Tibial artery (tissue), 4 donors: ENCODE results near the gene EMC9.
A peak's percentile ranks its signal among the peaks of the same experiment; 100 is the strongest.

ENCODE experiments used
- DNase-seq, 2 donors: peaks; one replicate each; pipeline ENCODE4 v3.0.0-alpha.2; 2019
- H3K27ac ChIP-seq, 2 donors: fragments of 200-600 bp; sonication (generic) in 1 of 2; 1 replicate in 1 of 2; 2 replicates in 1 of 2; pipeline ENCODE4 v1.5.1; 2018 to 2019; ENCODE audit warnings: mild to moderate bottlenecking in 1 of 2
- H3K27me3 ChIP-seq, 2 donors: fragments of 200-600 bp; sonication (generic) in 1 of 2; one replicate each; pipeline versions ENCODE4 v1.5.1 to v1.6.0; 2016 to 2019
- H3K36me3 ChIP-seq, 3 donors: fragments of 200-600 bp; sonication (generic) in 2 of 3; one replicate each; pipeline ENCODE4 v1.5.1; 2016 to 2019; ENCODE audit warnings: mild to moderate bottlenecking in 2 of 3
- H3K4me1 ChIP-seq, 4 donors: fragments of 200-600 bp; sonication (generic) in 2 of 4; 1 replicate in 3 of 4; 2 replicates in 1 of 4; pipeline ENCODE4 v1.5.1; 2016 to 2019
- H3K4me3 ChIP-seq, 2 donors: fragments of 200-600 bp; sonication (generic) in 1 of 2; 1 replicate in 1 of 2; 2 replicates in 1 of 2; pipeline ENCODE4 v1.5.1; 2018 to 2019; ENCODE audit warnings: mild to moderate bottlenecking in 2 of 2
- H3K9me3 ChIP-seq, 3 donors: fragments of 200-600 bp; sonication (generic) in 1 of 3; one replicate each; pipeline ENCODE4 v1.5.1; 2016 to 2019
- CTCF ChIP-seq, 2 experiments: fragments of 200-600 bp in 1 of 2; fragments of 450-650 bp in 1 of 2; IDR thresholded peaks; one replicate each; pipeline ENCODE4 v1.5.1; 2017 to 2019; ENCODE audit warnings: antibody characterized with exemption in 2 of 2, mild to moderate bottlenecking in 1 of 2, moderate library complexity in 1 of 2
- intact Hi-C: fragments of 100-400 bp; cut with DNase I; formaldehyde crosslinking; loops from one replicate; pipeline ENCODE4 v1.15.0; 2023; ENCODE audit warnings: low total_unique reads

Gene EMC9

GRCh38 chr14:24162093-24162492 is 20.7 kb upstream of the EMC9 start:
- H3K36me3 ChIP-seq = peaks cover 57 to 79% (median 60%) of the 10 kb centered on the region in 3 donors
- H3K27ac ChIP-seq = peak overlapping the region; percentile 84 to 93
- no peaks in the 10 kb centered on the region for H3K9me3 ChIP-seq
- H3K4me3 ChIP-seq = peak overlapping the region; percentile 69 to 72
- no peak for TF ChIP-seq CTCF (IDR thresholded peaks at IDR 0.05)
- no peak for DNase-seq
- intact Hi-C loops = no loop called here
- no peaks in the 10 kb centered on the region for H3K27me3 ChIP-seq
- H3K4me1 ChIP-seq = peaks cover 0 to 37% (median 28%) of the 10 kb centered on the region in 4 donors

DNA sequence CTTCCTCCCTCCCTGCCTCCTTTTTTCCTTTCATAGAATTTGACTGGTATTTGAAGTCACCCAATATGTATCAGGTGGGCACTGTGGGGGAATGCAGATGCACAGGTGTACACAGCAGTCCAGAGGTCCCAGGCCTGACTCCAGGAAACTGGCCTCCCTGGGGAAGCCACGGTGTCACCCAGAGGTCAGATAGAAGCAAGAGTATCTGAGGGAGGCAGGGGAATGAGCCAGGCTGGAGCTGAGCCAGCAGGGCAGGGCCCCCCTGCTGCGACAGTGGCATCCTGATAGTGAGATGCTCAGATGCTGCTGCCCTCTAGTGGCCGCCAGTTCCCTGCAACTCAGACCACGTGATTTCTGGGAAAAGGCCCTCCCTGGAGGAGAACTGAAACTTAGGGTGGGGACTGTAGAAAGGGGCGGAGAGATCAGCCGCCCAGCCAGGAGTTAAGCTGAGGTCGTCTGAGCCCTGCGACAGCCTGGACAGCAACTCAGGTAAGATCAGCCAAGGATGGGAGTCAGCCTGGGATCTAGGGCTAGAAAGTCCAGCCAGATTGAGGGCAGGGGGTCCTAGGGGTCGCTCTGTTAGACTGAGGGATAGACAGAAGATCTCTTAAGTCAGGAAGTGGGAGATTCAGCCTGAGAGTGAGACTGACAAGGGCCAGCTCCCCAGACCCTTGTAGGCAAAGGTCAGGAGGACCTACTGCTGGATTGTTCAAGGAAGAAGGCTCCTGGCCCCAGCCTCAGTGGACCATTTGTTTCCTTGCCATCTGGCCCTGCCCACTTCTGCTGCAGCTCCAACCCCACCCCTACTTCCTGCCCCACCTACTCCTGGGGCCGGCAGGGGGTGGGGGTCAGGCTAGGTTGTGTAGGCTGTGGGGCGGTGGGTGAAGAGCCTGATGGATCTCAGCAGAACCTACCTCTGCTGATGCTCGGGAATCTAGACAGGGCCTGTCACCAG is 19.7 kb upstream of the EMC9 start, which contains the start of gene IRF9:
Gene IRF9, plus strand, starts transcription at position 416 of the 955 bp plus-strand sequence. CDS start 880 bp downstream, outside the sequence.
- Histone ChIP-seq H3K27ac (peak within 1 kb of the TSS; percentile 84 to 93), H3K27me3 (no peaks in the 10 kb centered on the region), H3K4me1 (peaks cover 0 to 37% (median 28%) of the 10 kb centered on the region in 4 donors), H3K4me3 (peak within 1 kb of the TSS; percentile 69 to 72), H3K36me3 (peaks cover 59 to 79% (median 60%) of the 10 kb centered on the region in 3 donors), H3K9me3 (no peaks in the 10 kb centered on the region)
- peak; percentile 96 to 98 for DNase-seq
- peak; percentile 89 to 97 for TF ChIP-seq CTCF (IDR thresholded peaks at IDR 0.05)
- intact Hi-C loops = no loop called here

DNA sequence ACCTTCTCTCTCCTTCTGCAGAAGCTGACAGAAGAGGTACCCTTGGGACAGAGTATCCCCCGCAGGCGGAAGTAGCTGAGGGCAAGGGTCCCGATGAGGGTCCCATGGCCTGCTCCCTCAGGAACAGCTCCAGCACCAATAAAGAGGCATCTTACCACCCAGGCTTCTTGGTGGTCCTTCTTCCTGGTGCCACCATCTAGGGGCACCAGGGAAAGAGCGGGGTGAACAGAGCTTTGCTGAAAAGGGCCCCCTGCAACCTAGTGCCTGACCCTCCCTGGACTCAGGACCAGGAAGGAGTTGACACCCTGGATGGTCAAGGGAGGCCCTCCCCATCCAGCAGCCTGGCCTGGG is 19.1 kb upstream of the EMC9 start:
- H3K36me3 ChIP-seq = peaks cover 59 to 79% (median 60%) of the 10 kb centered on the region in 3 donors
- H3K9me3 ChIP-seq = no peaks in the 10 kb centered on the region
- intact Hi-C loops = no loop called here
- no peak for TF ChIP-seq CTCF (IDR thresholded peaks at IDR 0.05)
- no peaks in the 10 kb centered on the region for H3K27me3 ChIP-seq
- peak overlapping the region; percentile 84 to 93 for H3K27ac ChIP-seq
- no peak overlapping the region for H3K4me3 ChIP-seq
- peaks cover 0 to 37% (median 28%) of the 10 kb centered on the region in 4 donors for H3K4me1 ChIP-seq
- no peak for DNase-seq

DNA sequence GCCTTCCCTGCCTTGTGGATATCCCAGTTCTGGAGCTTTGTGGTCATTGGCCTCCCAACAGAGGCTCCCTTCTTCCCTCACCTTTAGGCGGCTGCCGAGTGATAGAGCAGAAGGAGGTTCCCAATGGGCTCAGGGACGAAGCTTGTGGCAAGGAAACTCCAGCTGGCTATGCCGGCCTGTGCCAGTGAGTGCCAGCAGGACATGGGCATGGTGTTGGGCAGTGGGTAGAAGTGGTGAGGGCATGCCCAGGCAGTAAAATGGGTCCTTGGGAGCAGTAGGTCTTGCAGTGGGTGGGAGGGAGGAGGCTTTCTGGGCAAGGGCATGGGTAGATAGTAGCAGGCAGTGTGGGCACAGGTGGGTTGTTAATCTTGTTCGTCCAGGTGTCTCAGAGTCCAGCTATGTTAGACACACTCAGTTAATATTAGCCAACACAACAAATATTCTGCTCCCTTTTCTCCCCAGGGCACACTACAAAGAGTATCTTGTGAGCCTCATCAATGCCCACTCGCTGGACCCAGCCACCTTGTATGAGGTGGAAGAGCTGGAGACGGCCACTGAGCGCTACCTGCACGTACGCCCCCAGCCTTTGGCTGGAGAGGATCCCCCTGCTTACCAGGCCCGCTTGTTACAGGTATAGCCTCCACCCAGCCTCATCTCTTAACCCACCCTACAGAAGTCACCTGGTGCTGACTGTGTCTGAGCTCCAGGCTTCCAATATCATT is 18.5 kb upstream of the EMC9 start:
- intact Hi-C loops = no loop called here
- Histone ChIP-seq H3K4me1 (peaks cover 0 to 37% (median 28%) of the 10 kb centered on the region in 4 donors), H3K36me3 (peaks cover 59 to 79% (median 60%) of the 10 kb centered on the region in 3 donors), H3K9me3 (no peaks in the 10 kb centered on the region), H3K27ac (peak overlapping the region; percentile 84 to 93), H3K4me3 (no peak overlapping the region), H3K27me3 (no peaks in the 10 kb centered on the region)
- TF ChIP-seq CTCF (IDR thresholded peaks at IDR 0.05) = no peak
- no peak for DNase-seq

- TF ChIP-seq CTCF (IDR thresholded peaks at IDR 0.05) = no peak
- Histone ChIP-seq H3K4me1 (peaks cover 0 to 16% (median 12%) of the 10 kb centered on the region in 4 donors), H3K27ac (no peak overlapping the region), H3K9me3 (no peaks in the 10 kb centered on the region), H3K4me3 (no peak overlapping the region), H3K27me3 (no peaks in the 10 kb centered on the region), H3K36me3 (peaks cover 47 to 83% (median 55%) of the 10 kb centered on the region in 3 donors)
- intact Hi-C loops = no loop called here
- DNase-seq = no peak
These were observed 15.9 kb upstream of the EMC9 start for GRCh38 chr14:24157331-24157730.
